HUES64 (cell line): ENCODE results near the gene PAPPA2.

Experiments used
- H3K27ac ChIP-seq: 2 replicates; pipeline ENCODE4 v1.7.0; 2013; ENCODE audit warnings: low read depth, low read length, inconsistent platforms
- H3K27me3 ChIP-seq: 2 replicates; pipeline ENCODE4 v1.6.1; 2013; ENCODE audit warnings: mild to moderate bottlenecking, low read length; ENCODE audit not compliant: insufficient read depth
- H3K36me3 ChIP-seq: 2 replicates; pipeline ENCODE4 v1.6.1; 2013; ENCODE audit warnings: mild to moderate bottlenecking, low read length; ENCODE audit not compliant: insufficient read depth
- H3K4me1 ChIP-seq: 2 replicates; pipeline ENCODE4 v1.6.1; 2013; ENCODE audit warnings: mild to moderate bottlenecking, low read length, moderate library complexity; ENCODE audit not compliant: insufficient read depth
- H3K4me3 ChIP-seq: 2 replicates; pipeline ENCODE4 v1.5.1; 2013; ENCODE audit warnings: mild to moderate bottlenecking, low read length, moderate library complexity
- H3K9ac ChIP-seq: 2 replicates; pipeline ENCODE4 v1.6.1; 2013; ENCODE audit warnings: mild to moderate bottlenecking, low read depth, low read length
- H3K9me3 ChIP-seq: 2 replicates; pipeline ENCODE4 v1.6.1; 2013; ENCODE audit warnings: low read depth, low read length; ENCODE audit not compliant: insufficient read depth
- WGBS: fragments of 150-250, 120-280 bp; methylation state at CpG from one replicate; pipeline ENCODE4 v1.1.7; 2013; ENCODE audit warnings: missing lambda C conversion rate; 5-methylcytosine and 5-hydroxymethylcytosine counted together

PAPPA2 gene

DNA sequence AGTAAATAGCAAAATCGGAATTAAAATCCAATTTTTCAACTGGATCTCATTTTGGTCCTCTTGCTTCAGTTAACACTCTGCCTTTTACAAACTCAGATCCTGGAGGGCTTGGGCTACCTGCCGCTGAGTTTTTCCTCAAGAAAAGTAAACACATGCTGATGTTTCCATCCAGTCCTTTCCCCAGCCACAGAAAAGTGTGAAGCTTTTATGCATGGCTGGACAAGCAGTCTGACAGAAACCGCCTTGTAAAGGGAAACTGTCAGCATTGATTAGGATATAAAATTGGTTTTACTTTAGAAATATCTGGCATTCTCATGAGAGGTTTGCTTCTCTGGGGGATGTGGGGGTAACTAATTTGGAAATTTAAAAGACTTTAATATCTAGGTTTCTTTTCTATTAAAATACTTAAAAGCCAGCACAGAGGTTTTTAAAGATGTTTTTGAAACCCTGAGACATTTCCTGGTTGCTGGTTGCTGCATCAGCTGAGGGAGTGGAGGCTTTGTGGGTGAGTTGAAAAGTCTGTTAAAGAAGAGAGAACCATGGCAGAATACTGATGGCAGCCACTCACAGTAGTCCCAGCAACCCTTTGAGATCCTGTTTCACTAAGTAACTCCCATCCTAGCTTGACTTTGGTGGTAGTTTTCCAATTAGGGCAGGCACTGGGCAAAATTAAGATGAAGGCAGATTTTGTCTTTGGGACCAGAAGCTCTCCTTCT is 238.3 kb downstream of the PAPPA2 start:
- H3K4me3 ChIP-seq = no peak overlapping the region
- H3K27me3 ChIP-seq = no peaks in the 10 kb centered on the region
- H3K9ac ChIP-seq = no peak overlapping the region
- H3K4me1 ChIP-seq = peaks cover 2% of the 10 kb centered on the region; the same call in 1 of the 2 replicates
- H3K27ac ChIP-seq = no peak overlapping the region
- no peaks in the 10 kb centered on the region for H3K9me3 ChIP-seq
- 68% methylated on average over 3 of the region's 3 CpGs for WGBS
- H3K36me3 ChIP-seq = no peaks in the 10 kb centered on the region

DNA sequence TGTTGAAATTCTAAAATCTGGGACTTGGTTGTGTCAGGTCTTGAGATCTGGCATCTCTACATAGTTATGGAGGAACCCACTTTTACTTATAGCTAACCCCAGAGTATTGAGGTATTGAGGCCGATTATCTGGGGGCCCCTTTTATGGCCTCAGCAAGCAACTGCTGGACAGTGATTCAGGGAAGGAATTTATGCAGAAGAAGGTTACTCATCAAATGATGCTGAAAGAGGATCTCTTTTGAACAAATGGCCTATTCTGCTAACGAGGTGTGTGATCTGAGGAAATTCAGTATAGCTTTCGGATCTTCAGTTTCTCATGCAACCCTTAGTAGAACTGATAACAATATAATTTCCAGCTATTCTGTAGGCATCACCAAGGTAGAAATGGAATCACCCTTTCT is 239.9 kb downstream of the PAPPA2 start:
- Histone ChIP-seq H3K9ac (no peak overlapping the region), H3K4me3 (no peak overlapping the region), H3K9me3 (no peaks in the 10 kb centered on the region), H3K36me3 (no peaks in the 10 kb centered on the region), H3K4me1 (no peaks in the 10 kb centered on the region), H3K27me3 (no peaks in the 10 kb centered on the region), H3K27ac (no peak overlapping the region)
- WGBS = 83% methylated on average over 3 of the region's 3 CpGs

GRCh38 chr1:176705585-176705984 is 242.6 kb downstream of the PAPPA2 start:
- 79% methylated on average over 1 of the region's 1 CpG for WGBS
- Histone ChIP-seq H3K27me3 (no peaks in the 10 kb centered on the region), H3K9ac (no peak overlapping the region)

GRCh38 chr1:176717066-176717750 is 254.2 kb downstream of the PAPPA2 start:
- Histone ChIP-seq H3K9ac (no peak overlapping the region), H3K36me3 (no peaks in the 10 kb centered on the region), H3K27me3 (no peaks in the 10 kb centered on the region), H3K27ac (no peak overlapping the region), H3K4me1 (no peaks in the 10 kb centered on the region), H3K9me3 (no peaks in the 10 kb centered on the region), H3K4me3 (no peak overlapping the region)
- 99% methylated on average over 2 of the region's 2 CpGs for WGBS

More at GRCh38 chr1:176705585-176705984, 242.6 kb downstream of the PAPPA2 start:
- no peaks in the 10 kb centered on the region for H3K9me3 ChIP-seq
- H3K4me3 ChIP-seq = no peak overlapping the region
- H3K4me1 ChIP-seq = no peaks in the 10 kb centered on the region
- H3K27ac ChIP-seq = no peak overlapping the region
- no peaks in the 10 kb centered on the region for H3K36me3 ChIP-seq

- H3K9ac ChIP-seq = no peak overlapping the region
- no peaks in the 10 kb centered on the region for H3K4me1 ChIP-seq
- no peak overlapping the region for H3K27ac ChIP-seq
- 92% methylated on average over 3 of the region's 4 CpGs for WGBS
- H3K27me3 ChIP-seq = no peaks in the 10 kb centered on the region
- H3K4me3 ChIP-seq = no peak overlapping the region
- no peaks in the 10 kb centered on the region for H3K9me3 ChIP-seq
- no peaks in the 10 kb centered on the region for H3K36me3 ChIP-seq
Measured at GRCh38 chr1:176719447-176719846, 256.5 kb downstream of the PAPPA2 start.

DNA sequence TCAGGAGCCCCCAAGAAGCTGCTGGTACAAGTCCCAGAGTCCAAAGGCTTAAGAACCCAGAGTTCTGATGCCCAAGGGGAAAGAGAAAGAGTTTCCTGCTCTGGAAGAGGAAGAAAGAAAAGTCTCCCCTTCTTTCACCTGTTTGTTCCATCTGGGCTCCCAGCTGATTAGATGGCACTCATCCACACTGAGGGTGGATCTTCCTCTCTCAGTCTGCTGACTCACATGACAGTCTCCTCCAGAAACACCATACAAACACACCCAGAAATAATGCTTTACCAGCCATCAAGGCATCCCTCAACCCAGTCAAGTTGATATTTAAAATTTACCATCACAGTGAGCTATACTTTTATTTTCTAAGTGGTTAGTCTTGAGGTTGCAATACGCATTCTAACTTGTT is 257.9 kb downstream of the PAPPA2 start:
- no peak overlapping the region for H3K4me3 ChIP-seq
- no peak overlapping the region for H3K27ac ChIP-seq
- no peak overlapping the region for H3K9ac ChIP-seq
- no peaks in the 10 kb centered on the region for H3K27me3 ChIP-seq
- H3K9me3 ChIP-seq = no peaks in the 10 kb centered on the region
- WGBS = no CpG with 5 or more reads among the region's 1 CpG
- no peaks in the 10 kb centered on the region for H3K4me1 ChIP-seq
- H3K36me3 ChIP-seq = no peaks in the 10 kb centered on the region

GRCh38 chr1:176733661-176734060 is 270.7 kb downstream of the PAPPA2 start:
- 0 out of 2 replicates have a peak, but pooled peaks cover 6% of the 10 kb centered on the region for H3K9me3 ChIP-seq
- no peaks in the 10 kb centered on the region for H3K27me3 ChIP-seq
- no peak overlapping the region for H3K9ac ChIP-seq
- 70% methylated on average over 1 of the region's 1 CpG for WGBS
- no peak overlapping the region for H3K4me3 ChIP-seq
- H3K27ac ChIP-seq = no peak overlapping the region
- no peaks in the 10 kb centered on the region for H3K36me3 ChIP-seq
- H3K4me1 ChIP-seq = no peaks in the 10 kb centered on the region

DNA sequence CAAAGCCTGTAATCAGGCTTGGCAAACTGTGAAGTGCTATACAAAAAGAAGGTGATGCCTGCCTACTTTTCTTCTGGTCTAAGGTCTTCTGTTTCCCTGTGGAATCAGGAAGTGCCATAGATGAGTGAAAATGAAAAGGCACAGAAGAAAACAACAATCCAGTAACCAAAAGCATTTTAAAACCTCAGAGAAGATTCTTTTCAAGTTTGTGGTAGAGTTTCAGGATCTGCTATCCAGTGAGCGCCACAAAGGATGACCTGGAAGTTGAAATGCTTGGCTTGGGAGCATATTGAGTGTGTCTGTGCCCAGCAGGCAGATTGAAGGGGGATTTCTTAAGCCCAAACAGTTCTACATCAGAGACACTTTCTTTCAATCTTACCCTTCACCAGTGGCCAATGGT is 272.2 kb downstream of the PAPPA2 start:
- H3K9me3 ChIP-seq = 0 out of 2 replicates have a peak, but pooled peaks cover 6% of the 10 kb centered on the region
- WGBS = 87% methylated on average over 1 of the region's 1 CpG
- no peaks in the 10 kb centered on the region for H3K27me3 ChIP-seq
- no peak overlapping the region for H3K27ac ChIP-seq
- no peak overlapping the region for H3K4me3 ChIP-seq
- H3K9ac ChIP-seq = no peak overlapping the region
- no peaks in the 10 kb centered on the region for H3K36me3 ChIP-seq
- no peaks in the 10 kb centered on the region for H3K4me1 ChIP-seq

DNA sequence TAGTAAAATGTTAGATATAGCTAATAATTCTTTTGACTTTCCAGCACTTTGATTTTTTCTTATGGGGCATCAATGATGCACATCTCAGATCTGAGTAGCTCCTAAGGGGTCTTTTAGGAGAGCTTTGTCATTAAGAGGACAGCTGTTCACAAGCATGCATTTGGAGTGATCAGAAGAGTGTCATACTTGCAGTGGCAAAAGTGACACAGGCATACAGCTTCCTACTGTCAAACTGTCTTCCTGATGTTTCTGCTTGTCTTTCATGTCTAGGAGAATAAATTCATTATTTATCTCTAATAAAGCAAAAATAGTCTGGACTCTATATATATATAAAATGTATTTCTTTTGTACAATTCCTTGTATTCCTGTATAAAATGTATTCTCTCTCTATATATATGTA is 273.0 kb downstream of the PAPPA2 start:
- Histone ChIP-seq H3K27ac (no peak overlapping the region), H3K9me3 (0 out of 2 replicates have a peak, but pooled peaks cover 6% of the 10 kb centered on the region), H3K4me3 (no peak overlapping the region), H3K9ac (no peak overlapping the region), H3K36me3 (no peaks in the 10 kb centered on the region), H3K27me3 (no peaks in the 10 kb centered on the region), H3K4me1 (no peaks in the 10 kb centered on the region)

DNA sequence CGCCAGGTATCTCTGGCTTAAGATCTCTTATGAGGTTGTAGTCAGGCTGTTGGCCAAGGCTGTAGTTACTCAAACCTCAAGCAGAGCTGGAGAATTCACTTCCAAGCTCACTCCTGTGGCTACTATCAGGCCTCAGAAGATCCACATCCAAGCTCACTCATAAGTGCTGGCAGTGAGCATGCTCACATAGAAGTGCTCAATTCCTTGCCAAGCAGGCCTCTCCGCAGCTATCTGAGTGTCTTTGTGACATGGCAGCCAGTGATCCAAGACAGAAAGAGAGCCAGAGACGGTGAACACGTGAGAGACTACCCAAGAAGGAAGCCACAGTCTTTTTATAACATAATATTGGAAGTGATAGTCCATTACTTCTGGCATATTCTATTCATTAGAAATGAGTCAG is 278.2 kb downstream of the PAPPA2 start:
- no peaks in the 10 kb centered on the region for H3K4me1 ChIP-seq

GRCh38 chr1:176742322-176742721 is 279.3 kb downstream of the PAPPA2 start:
- Histone ChIP-seq H3K27me3 (no peaks in the 10 kb centered on the region), H3K4me3 (no peak overlapping the region), H3K4me1 (no peaks in the 10 kb centered on the region), H3K9ac (no peak overlapping the region), H3K9me3 (no peaks in the 10 kb centered on the region), H3K36me3 (no peaks in the 10 kb centered on the region), H3K27ac (no peak overlapping the region)
- WGBS = 100% methylated on average over 1 of the region's 2 CpGs

More for the DNA sequence above, 278.2 kb downstream of the PAPPA2 start:
- WGBS = 98% methylated on average over 4 of the region's 4 CpGs
- Histone ChIP-seq H3K4me3 (no peak overlapping the region), H3K27ac (no peak overlapping the region), H3K36me3 (no peaks in the 10 kb centered on the region), H3K9ac (no peak overlapping the region), H3K27me3 (no peaks in the 10 kb centered on the region), H3K9me3 (no peaks in the 10 kb centered on the region)
